Mesothelial cell of epicardium (in vitro differentiated cells): ENCODE data around the gene C4A. TPM values are rescaled to one million over a fixed set of nuclear protein-coding genes. Genes with fewer than 3 reads are reported as not detected.
"Not testable (repeated sequence)": the region's sequence is repeated elsewhere in the genome, so short reads cannot be mapped to it uniquely, and the experiment has no call there.

Source experiments
- DNase-seq, 2 experiments: peaks; one replicate each; pipeline ENCODE4 v3.0.0; 2021; ENCODE audit warnings: low spot score in 2 of 2; ENCODE audit not compliant: unreplicated experiment in 2 of 2
- H3K27ac Mint-ChIP-seq: 2 replicates; pipeline ENCODE4 v1.8.0; 2021; ENCODE audit warnings: mixed read lengths
- H3K27me3 Mint-ChIP-seq: 2 replicates; pipeline ENCODE4 v1.8.0; 2021; ENCODE audit warnings: low read depth, mixed read lengths
- H3K36me3 Mint-ChIP-seq: 2 replicates; pipeline ENCODE4 v1.8.0; 2021; ENCODE audit warnings: mixed read lengths
- H3K4me1 Mint-ChIP-seq: 2 replicates; pipeline ENCODE4 v1.8.0; 2021; ENCODE audit warnings: mixed read lengths
- H3K4me3 Mint-ChIP-seq: 2 replicates; pipeline ENCODE4 v1.8.0; 2021; ENCODE audit warnings: mild to moderate bottlenecking, moderate library complexity, mixed read lengths
- H3K9me3 Mint-ChIP-seq: 2 replicates; pipeline ENCODE4 v1.8.0; 2021; ENCODE audit warnings: mixed read lengths
- total RNA-seq: library from RNA; stranded (reverse); gene quantifications from 3 replicates; pipeline ENCODE4 v1.2.1, GENCODE V29; 2021

The C4A gene
- total RNA-seq, 1 donor from 2014 or later, result 12.3 TPM

- not testable (repeated sequence) for H3K27ac Mint-ChIP-seq, H3K4me3 Mint-ChIP-seq, DNase-seq, H3K9me3 Mint-ChIP-seq, H3K27me3 Mint-ChIP-seq, H3K36me3 Mint-ChIP-seq, H3K4me1 Mint-ChIP-seq
These were observed 26.2 kb downstream of the C4A start for GRCh38 chr6:32008037-32008436.

GRCh38 chr6:32008616-32009015 is 26.8 kb downstream of the C4A start:
- H3K27ac Mint-ChIP-seq, H3K4me1 Mint-ChIP-seq, H3K36me3 Mint-ChIP-seq, H3K4me3 Mint-ChIP-seq, H3K27me3 Mint-ChIP-seq, H3K9me3 Mint-ChIP-seq: not testable (repeated sequence)
- peak in 1 of 2 experiments; percentile 1 for DNase-seq

- H3K36me3 Mint-ChIP-seq, H3K27me3 Mint-ChIP-seq, H3K4me1 Mint-ChIP-seq, H3K27ac Mint-ChIP-seq, H3K4me3 Mint-ChIP-seq, H3K9me3 Mint-ChIP-seq: not testable (repeated sequence)
- peak in 1 of 2 experiments; percentile 13 for DNase-seq
These were observed 27.7 kb downstream of the C4A start for GRCh38 chr6:32009537-32009936.

- not testable (repeated sequence) for H3K4me1 Mint-ChIP-seq, H3K4me3 Mint-ChIP-seq
These were observed 29.1 kb downstream of the C4A start for GRCh38 chr6:32010856-32011530.

GRCh38 chr6:32012941-32013617 is 31.2 kb downstream of the C4A start:
- not testable (repeated sequence) for H3K36me3 Mint-ChIP-seq, H3K27ac Mint-ChIP-seq, H3K9me3 Mint-ChIP-seq, H3K4me1 Mint-ChIP-seq, H3K27me3 Mint-ChIP-seq, H3K4me3 Mint-ChIP-seq
- peak in 1 of 2 experiments; percentile 5 for DNase-seq

More at GRCh38 chr6:32010856-32011530, 29.1 kb downstream of the C4A start:
- H3K27ac Mint-ChIP-seq, H3K9me3 Mint-ChIP-seq, H3K27me3 Mint-ChIP-seq, H3K36me3 Mint-ChIP-seq: not testable (repeated sequence)
- peak in 1 of 2 experiments; percentile 6 for DNase-seq

- not testable (repeated sequence) for H3K27me3 Mint-ChIP-seq, H3K36me3 Mint-ChIP-seq, H3K9me3 Mint-ChIP-seq, H3K27ac Mint-ChIP-seq, DNase-seq, H3K4me1 Mint-ChIP-seq, H3K4me3 Mint-ChIP-seq
These were observed 31.9 kb downstream of the C4A start for GRCh38 chr6:32013738-32014137.

- not testable (repeated sequence) for H3K4me1 Mint-ChIP-seq, H3K27me3 Mint-ChIP-seq, H3K9me3 Mint-ChIP-seq, H3K36me3 Mint-ChIP-seq, H3K27ac Mint-ChIP-seq, DNase-seq, H3K4me3 Mint-ChIP-seq
These were observed 32.7 kb downstream of the C4A start, which contains the start of gene C4B for GRCh38 chr6:32014547-32014946. Gene C4B, plus strand, starts transcription at chr6:32014795. Its CDS starts 51 bp downstream, at chr6:32014846.

GRCh38 chr6:32022100-32022499 is 40.2 kb downstream of the C4A start:
- not testable (repeated sequence) for H3K4me1 Mint-ChIP-seq, H3K9me3 Mint-ChIP-seq, DNase-seq, H3K27me3 Mint-ChIP-seq, H3K4me3 Mint-ChIP-seq, H3K36me3 Mint-ChIP-seq, H3K27ac Mint-ChIP-seq

- H3K4me1 Mint-ChIP-seq, H3K27ac Mint-ChIP-seq, DNase-seq, H3K27me3 Mint-ChIP-seq, H3K36me3 Mint-ChIP-seq, H3K4me3 Mint-ChIP-seq, H3K9me3 Mint-ChIP-seq: not testable (repeated sequence)
These were observed 46.8 kb downstream of the C4A start for GRCh38 chr6:32028631-32029030.

- not testable (repeated sequence) for H3K4me1 Mint-ChIP-seq, H3K9me3 Mint-ChIP-seq
These were observed 47.7 kb downstream of the C4A start for GRCh38 chr6:32029553-32029952.

GRCh38 chr6:32035283-32036013 is 53.6 kb downstream of the C4A start:
- H3K4me1 Mint-ChIP-seq, H3K9me3 Mint-ChIP-seq, DNase-seq, H3K27me3 Mint-ChIP-seq, H3K27ac Mint-ChIP-seq, H3K4me3 Mint-ChIP-seq, H3K36me3 Mint-ChIP-seq: not testable (repeated sequence)

More at GRCh38 chr6:32029553-32029952, 47.7 kb downstream of the C4A start:
- H3K27ac Mint-ChIP-seq, H3K4me3 Mint-ChIP-seq, DNase-seq, H3K36me3 Mint-ChIP-seq, H3K27me3 Mint-ChIP-seq: not testable (repeated sequence)

- H3K4me3 Mint-ChIP-seq, H3K4me1 Mint-ChIP-seq, DNase-seq, H3K36me3 Mint-ChIP-seq, H3K27me3 Mint-ChIP-seq, H3K9me3 Mint-ChIP-seq, H3K27ac Mint-ChIP-seq: not testable (repeated sequence)
These were observed 55.3 kb downstream of the C4A start for GRCh38 chr6:32037136-32037535.

GRCh38 chr6:32037598-32038524 is 56.0 kb downstream of the C4A start, which contains the start of gene CYP21A2:
Gene CYP21A2, plus strand, starts transcription at chr6:32038415. Its CDS starts 8 bp downstream, at chr6:32038423.
- H3K27ac Mint-ChIP-seq, H3K27me3 Mint-ChIP-seq, H3K9me3 Mint-ChIP-seq, DNase-seq, H3K4me1 Mint-ChIP-seq, H3K4me3 Mint-ChIP-seq, H3K36me3 Mint-ChIP-seq: not testable (repeated sequence)
